NOMO-1 treated with DMSO at 0.1 percent for 48 hours (cell line): Measurements from ENCODE around the gene ASPSCR1.

ENCODE experiments used
- DNase-seq: peaks from one replicate; lab custom pipeline; 2025; ENCODE audit not compliant: unreplicated experiment; lab: John Stamatoyannopoulos, UW

ASPSCR1 gene

GRCh38 chr17:82037092-82037888 is 59.9 kb downstream of the ASPSCR1 start, which contains the start of gene DCXR:
TSS of gene DCXR (minus strand) at chr17:82037697. CDS start at chr17:82037682, 15 bp downstream.
- peak; percentile 97 for DNase-seq

DNA sequence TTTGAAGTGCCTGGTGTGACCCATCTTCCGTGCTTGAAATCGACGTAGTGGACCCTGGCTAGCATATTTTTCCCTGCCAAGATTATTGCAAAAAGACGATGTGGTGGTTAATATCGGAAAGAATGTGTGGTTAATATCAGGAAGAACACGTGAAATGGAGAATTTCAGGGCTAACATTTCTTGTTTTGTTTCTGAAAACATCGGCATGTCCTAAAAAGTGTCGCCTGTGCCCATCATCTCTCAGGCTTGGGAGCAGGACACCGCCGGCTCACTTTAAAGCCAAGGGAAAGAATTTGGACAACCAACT is 60.4 kb downstream of the ASPSCR1 start:
- DNase-seq: no peak

DNA sequence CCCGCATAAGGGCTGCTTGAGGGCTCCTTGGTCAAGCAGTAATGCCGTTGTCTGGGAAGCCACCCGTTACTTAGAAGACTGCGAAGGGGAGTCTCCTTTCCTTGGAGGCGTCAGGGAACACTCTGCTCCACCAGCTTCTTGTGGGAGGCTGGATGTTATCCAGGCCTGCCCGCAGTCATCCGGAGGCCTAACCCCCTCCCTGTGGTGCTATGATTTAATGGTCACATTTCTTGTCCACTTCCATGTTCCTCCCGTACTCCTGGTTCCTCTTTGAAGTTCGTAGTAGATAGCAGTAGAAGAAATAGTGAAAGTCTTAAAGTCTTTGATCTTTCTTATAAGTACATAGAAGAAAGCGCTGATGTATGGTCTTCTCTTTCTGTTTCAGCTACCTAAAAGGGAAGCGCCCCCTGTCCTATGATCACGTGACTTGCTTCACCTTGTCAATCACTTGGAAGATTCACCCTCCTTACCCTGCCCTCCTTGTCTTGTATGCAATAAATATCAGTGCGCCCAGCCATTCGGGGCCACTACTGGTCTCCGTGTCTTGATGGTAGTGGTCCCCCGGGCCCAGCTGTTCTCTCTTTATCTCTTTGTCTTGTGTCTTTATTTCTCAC is 61.5 kb downstream of the ASPSCR1 start:
- peak; percentile 19 for DNase-seq

GRCh38 chr17:82039695-82040299 is 62.4 kb downstream of the ASPSCR1 start:
- no peak for DNase-seq

DNA sequence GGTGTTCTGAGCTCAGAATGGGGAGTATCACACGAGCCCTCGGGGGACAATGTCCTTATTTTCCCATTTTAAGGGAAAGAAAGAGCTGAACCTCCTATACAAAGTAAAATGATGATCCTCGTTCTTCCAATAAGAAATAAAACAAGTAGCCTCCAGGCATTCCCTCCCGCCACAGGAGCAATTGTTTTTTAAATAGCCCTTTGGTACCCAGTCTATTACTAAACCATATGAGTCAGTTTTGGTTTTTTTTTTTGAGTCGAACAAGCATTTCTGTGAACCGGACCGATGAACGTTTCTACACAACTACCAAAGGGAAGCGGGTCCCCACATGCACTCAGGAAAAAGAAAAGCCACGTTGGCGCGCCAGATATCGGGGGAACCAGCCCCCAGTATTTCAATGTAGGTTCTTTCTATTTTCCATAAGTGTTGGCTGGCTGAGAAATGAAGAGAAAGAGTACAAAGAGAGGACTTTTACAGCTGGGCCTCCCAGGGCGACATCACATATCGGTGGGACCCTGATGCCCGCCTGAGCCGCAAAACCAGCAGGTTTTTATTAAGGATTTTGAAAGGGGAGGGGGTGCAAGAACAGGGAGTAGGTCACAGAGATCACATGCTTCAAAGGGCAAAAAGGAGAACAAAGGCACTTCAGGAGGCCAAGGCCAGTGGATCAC is 63.9 kb downstream of the ASPSCR1 start:
- DNase-seq: peak; percentile 10

GRCh38 chr17:82042649-82043048 is 65.2 kb downstream of the ASPSCR1 start:
- DNase-seq: no peak

GRCh38 chr17:82043507-82043906 is 66.1 kb downstream of the ASPSCR1 start:
- no peak for DNase-seq

DNA sequence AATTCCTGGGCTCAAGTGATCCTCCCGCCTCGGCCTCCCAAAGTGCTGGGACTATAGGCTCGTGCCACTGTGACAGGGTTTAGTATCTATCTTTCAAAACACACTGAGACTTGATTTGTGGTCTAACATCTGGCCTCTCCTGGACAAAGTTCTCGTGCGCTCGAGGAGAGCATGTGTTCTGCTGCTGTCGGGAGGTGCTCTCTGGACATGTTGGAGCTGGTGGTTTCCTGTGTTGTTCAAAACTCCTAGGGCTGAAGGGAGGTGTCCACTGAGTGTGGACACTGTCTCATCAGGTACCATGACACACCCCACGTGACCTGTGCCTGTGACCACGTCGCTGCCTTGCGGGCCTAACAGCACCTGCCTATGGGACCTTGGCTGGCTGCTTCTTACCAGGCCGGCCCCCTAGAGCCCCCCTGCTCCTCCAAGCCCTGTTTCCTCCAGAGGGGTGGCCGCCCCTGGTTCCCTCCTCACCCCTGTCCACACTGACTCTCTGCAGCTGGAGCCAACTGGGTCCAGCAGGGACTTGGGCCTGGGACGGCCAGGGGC is 68.6 kb downstream of the ASPSCR1 start:
- no peak for DNase-seq

- DNase-seq: no peak
Measured at GRCh38 chr17:82046903-82047302, 69.5 kb downstream of the ASPSCR1 start.

GRCh38 chr17:82047379-82047778 is 70.0 kb downstream of the ASPSCR1 start:
- DNase-seq: no peak

DNA sequence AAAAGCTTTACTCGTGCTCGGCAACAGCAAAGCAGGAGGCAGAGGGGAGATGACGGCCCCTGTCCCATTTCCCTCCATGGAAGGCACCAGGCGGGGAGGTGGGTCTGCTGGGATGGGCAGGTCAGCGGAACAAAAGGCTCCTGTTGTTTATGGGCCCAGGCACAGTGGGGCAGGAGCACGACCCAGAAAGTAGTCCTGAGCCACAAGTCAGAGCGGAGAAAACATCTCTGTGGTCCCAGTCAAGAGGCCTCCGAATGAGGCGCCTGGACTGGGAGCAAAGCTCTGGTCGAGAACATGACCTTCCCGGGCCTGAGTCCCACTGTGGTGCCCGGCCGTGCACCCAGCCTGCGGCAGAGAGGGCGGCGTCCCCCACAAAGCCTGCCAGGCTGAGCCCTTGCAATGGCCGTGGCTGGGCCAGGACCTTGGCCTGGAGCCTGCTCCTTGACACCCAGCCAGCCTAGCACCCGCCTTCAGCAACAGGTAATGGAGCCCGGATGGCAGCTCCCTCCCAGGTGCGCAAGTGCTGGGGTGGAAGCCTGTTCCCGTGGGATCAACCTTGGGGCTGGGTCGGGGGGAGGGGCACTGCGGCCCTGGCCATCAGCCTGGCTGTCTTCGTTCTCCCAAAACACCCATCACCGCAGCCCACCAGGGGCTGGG is 70.6 kb downstream of the ASPSCR1 start:
- DNase-seq: no peak

DNA sequence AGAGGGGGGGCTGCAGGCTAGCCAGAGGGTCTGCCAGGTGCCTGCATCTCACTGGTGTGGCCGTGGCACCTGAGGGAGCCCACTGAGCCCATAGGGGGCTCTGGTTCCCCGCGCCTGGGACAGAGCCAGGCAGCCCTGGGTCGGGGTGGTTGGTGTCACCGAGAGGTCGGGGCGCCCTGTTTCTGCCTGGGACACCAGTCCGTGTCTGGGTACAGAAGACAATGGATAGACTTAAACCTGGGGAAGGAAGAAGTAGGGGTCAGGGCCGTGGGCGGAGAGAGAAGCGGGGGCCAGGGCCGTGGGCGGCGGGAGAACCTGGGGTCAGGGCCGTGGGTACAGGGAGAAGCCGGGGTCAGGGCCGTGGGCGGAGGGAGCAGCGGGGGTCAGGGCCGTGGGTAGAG is 71.1 kb downstream of the ASPSCR1 start:
- DNase-seq: no peak

- DNase-seq: no peak
Measured at GRCh38 chr17:82049106-82049505, 71.7 kb downstream of the ASPSCR1 start.

DNA sequence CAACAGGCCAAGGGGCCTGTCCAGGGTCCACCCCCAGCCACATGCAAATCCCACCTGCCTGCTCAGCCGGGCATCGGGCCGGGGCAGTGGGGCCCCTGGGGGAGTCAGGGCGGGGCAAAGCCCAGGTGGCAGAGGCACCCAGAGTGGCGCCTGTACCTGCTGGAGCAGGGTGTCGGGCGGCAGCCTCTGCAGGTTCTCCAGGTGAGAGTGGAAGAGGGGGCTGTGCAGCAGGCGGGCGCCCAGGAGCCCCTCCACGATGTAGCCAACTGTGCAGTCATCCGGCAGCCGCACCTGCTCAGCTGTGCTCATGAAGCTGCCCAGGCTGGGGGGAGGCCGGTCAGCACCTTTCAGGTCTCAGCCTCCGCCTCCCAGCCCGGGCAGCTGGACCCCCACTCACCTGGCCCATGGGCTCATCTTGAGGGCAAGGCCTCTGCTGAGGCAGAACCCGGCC is 72.1 kb downstream of the ASPSCR1 start:
- no peak for DNase-seq

DNA sequence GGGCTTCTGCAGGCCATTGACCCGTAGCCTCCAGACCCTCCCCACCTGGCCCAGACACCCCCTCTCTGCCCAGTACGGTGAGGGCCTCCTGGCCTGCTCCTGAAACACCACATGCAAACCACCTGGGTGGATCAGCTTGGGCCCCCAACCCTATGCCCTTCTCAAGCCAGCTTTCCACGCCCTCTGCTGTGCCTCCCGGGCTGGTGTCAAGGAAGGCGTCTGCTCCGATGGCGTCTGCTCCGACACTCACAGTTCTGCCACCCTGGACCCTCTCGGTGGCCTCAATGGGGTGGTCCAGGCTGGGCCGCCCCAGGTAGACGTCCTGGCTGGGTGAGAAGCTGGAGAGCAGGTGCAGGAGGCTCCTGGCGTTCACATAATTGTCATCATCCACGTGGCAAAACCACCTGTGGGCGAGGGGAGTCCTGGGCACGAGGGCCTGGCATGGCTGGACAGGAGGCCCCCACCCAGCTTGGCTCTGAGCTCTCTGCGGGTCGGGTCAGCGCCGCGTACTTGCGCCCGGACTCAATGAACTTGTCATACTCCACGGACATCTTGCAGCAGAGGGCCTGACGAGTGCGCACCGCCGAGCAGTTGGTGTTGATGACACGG is 72.8 kb downstream of the ASPSCR1 start:
- DNase-seq: no peak

GRCh38 chr17:82050761-82051641 is 73.6 kb downstream of the ASPSCR1 start:
- no peak for DNase-seq

DNA sequence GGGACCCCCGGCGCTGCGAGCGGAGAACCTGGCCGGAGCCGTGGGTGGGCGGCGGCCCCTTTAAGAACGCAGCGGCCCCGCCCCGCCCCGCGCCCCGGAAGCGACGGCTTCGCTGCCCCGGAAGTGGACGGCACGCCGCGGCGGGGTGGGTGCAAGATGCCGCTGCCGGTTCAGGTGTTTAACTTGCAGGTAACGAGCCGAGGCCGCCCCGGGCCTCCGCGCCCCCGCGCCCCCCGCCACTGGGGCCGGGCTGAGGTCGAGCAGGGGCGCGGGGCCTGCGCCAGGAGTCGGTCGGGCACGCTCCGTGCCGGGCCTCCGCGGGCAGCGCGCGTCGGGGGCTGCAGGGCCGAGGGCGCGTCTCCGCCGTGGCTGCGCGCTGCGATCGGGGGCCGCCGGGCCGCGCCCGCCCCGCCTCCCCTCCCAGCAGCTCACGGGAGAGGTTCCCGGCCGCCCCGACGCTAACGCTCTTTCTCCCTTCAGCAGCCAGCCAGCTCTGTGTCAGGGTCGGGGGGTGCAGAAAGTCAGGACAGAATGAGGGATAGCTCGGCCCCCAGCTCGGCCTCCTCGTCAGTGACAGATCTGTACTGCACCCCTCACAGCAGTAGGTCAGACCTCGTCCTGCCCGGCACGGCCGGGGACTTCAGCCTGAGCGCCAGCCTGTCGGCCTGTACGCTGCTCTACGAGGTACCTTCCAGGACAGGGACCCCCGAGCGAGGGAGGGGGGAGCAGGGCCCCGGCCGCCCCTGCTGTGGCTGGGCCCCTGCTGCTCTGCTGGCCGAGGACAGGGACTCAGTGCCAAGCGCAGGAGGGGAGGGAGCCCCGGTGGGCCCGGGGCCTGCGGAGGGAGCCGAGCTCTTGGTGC is 74.6 kb downstream of the ASPSCR1 start, which contains the start of the genes GPS1 and RFNG:
TSS of gene GPS1 (plus strand) at position 123 of the 862 bp plus-strand sequence. CDS start at position 157, 34 bp downstream.
TSS of gene RFNG (minus strand) at position 36 of the 862 bp plus-strand sequence. CDS start 45 bp downstream, outside the sequence.
- no peak for DNase-seq

- no peak for DNase-seq
Measured at GRCh38 chr17:82052638-82053059, 75.2 kb downstream of the ASPSCR1 start.
